Measurements from ENCODE around the gene COA8.

The COA8 gene

GRCh38 chr14:103538291-103539055 lies 24.3 kb upstream of the COA8 start:
- DNase-seq = no peak

DNA sequence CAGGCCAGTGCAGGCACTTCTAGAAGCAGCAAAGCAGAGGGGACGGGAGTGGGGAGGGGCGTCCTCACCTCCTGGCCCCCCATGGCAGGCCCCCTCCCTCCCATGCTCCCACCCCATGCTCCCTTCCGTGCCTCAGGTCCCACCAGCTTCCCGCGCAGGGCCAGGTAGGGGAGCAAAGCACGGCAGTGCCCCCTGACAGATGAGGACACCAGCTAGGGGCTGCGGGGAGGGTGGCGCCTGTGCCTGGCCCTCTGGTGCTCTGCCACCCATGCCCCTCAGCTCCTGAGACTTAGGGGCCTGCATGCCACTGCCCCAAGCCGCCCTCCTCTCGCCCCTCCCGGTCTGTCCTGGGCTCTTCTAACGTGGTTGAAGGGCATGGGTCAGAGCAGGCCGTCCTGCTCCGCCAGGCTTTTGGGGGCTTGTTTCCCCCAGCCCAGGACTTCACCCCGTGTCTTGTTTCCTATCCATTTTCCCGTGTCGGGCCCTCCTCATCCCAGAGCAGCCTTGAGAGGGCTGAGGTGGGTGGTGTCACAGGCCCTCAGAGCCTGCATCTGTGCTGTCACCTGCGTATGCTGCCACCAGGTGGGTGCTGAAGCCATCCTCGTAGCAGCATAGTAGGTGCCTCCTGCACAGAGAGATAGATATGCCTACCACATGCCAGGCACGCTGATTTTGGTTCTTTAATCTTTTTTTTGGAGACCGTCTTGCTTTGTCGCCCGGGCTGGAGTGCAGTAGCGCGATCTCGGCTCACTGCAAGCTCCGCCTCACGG lies 23.5 kb upstream of the COA8 start:
- DNase-seq = no peak

- no peak for DNase-seq
These were observed 21.7 kb upstream of the COA8 start for GRCh38 chr14:103540821-103541708.

DNA sequence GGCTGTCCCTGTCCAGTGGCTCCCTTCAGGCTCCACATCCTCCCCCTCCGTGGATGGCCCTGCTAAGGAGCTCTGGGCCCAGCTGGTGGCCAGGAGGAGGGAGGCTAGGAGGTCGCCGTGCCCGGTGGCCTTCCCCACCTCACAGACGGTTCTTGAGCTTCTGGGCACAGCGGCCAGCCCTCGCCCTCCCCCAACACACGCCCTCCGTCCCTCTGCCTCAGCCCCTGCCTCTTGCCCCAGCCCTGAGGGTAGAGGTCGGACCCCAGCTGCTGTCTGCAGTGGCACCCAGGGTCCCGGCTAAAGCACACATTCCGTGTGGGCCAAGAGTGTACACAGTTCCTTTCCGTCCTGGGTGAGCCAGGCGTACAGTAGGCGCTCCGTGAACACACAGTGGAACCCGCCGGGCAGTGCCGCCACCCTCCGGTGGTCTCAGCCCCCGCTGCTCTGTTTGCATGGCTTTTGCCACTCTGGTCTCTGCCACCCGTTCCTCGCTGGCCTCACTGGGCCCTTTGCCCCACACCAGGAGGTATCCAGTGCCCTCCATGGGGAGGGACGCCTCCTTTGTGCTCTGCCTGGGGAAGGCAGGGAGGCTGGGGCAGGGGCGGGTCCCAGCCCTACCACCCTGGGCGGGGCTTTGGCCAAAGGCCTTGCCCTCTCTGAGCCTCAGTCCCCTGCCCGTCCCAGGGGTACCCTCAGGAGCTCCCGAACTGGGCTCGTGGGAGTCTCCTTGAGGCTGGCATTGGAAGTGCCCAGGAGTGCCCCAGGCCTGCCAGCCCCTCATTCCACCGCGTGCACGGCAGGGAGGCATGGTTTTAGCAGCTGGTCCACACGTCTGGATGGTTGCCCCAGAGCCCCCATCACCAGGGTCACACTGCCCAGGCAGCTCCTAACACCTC lies 20.8 kb upstream of the COA8 start:
- DNase-seq = no peak

DNA sequence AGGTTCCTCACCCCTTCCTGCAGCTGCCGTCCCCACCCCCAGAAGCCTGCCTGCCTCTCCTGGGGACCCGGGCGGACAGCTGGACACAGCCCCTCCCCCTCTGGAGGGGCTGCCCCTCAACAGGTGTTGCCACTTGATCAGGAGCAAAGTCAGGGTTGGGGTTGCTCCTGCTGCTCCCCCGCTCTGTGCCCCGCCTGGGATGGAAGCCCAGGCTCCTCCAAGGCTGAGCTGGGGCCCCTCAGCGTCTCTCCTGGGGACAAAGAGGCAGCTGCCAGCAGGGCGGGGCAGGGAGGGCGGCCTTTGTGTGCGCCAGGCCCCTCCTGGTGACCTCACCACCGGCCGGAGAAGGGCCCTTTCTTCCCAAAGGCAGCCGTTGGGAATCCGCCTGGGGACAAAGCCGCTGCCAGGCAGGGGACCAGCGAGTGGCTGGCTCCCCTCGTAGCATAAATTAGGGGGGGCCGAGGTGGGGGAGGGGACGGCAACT lies 20.1 kb upstream of the COA8 start:
- no peak for DNase-seq

DNA sequence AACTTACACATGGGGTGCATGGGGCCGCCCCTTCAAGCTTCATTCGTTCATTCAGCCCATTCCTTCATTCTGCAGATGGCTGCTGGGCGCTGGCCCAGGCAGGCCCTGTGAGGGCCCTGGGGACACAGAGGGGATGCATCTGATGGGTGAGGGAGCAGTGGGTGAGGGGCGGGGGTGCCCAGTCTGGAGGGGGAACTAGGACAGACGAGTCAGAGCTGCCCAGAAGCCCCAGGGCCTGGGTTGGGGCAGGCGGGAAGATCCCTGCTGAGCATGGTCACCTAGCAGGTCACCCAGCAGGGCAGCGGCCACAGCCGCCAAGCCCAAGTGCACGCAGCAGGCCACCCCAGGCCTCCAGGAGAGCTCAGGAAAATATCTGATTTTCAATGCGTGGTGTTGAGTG lies 19.6 kb upstream of the COA8 start:
- DNase-seq = no peak

- no peak for DNase-seq
These were observed 18.9 kb upstream of the COA8 start for GRCh38 chr14:103543721-103544387.

DNA sequence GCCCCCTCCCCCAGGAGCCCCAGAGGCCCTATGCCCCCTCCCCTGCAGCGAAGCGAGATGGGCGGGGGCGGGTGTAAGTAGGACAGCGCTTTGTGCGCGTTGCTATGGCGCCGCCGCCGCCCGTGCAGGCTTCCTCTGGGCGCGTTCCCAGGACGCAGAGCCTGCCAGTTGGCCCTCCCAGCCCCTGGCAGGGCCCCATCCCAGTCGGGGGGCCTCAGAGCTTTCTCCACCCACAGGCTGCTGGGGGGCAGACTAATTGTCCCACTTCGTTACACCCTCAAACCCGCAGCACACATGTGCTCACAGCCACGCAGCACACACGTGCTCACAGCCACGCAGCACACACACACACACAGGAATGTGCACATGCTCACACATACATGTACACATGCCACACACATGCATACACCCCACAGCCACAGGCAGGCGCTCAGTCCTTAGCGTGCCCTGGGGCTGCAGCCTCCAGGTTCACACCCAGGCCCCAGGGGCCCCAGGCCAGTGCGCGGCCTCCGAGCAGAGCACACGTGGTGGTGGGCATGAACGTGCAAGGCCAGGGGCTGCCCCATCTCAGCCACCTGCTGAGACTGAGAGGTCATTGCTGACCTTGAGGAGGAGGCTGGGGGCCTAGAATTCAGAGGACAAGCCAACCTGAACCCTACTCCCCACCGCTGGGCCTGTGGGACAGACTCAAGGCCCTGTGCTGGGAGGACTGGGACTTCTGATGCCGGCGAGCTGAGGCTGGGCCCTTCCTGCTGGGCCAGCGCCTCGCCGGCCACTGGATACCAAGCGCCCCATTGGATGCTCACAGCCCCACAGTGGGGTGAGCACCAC lies 18.2 kb upstream of the COA8 start:
- peak; percentile 13 to 69 for DNase-seq

DNA sequence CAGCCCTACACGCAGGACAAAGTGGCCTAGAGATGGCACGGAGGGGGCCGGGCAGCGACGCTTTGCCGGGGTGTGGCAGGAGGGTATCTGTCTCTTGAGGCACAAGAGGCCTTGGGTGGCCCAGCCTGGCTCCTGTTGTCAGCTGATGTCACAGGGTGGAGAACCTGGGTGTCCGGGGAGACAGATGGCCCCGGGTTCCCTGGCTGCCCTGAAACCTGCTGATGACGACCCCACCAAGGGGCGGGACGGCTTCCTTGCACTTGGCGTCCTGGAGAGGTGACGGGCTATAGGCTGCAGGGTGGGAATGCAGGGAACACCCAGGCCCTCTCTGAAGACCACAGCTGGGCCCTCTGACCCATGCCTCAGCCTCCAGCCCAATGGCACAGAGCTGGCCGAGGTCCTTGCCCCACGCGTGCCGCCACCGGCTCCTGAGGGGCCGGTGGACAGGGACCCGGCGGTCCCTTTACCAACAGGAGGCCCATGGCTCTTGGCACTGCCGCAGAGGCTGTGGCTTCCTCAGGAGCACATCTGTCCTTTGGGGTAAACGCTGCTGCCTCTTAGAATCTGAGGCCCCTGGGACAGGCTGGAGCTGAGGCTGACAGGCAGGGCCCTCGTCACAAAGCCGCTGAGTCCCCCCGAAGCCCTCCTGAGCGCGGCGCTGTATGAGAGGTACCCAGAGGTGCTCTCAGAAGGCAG lies 17.4 kb upstream of the COA8 start:
- no peak for DNase-seq

GRCh38 chr14:103545915-103546651 lies 16.7 kb upstream of the COA8 start:
- DNase-seq = peak in 1 of 2 experiments; percentile 78

DNA sequence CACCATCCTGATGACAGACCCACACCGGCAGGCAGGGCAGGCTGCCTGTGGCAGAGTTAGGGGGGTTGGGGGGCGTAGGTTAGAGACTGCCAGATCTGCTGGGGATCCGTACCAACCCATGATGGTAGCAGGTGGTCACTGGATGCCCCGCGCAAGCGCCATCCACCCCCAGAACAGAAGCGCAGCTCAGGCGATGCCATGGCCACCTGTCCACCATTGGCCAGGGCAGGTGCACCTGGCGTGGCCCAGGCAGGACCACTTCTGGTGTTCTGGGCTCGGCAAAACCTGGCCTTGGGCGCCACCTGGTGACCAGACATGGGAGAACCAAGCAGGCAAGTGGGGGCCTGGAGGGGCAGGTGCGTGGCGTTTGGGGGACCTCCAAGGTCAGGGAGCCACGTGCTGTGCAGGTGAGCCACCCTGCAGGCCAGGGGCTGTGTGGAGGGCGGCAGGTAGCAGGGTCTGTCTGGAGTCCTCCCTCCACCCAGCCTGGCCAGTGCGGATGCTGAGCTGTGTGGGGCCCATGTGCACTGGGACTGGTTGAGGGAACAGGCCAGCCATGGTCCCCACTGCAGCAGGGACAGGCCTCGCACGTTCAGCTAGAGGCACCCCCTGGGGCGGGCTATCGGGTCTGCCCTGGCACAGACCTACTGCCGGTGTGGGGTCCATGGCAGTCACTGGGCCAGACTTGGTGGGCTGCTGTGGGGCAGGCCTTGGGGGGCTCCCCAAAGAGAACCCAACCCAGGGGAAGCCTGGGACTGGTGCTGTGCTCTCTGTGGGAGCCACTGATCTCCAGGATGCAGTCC lies 15.9 kb upstream of the COA8 start:
- DNase-seq = peak; percentile 63 to 87

- no peak for DNase-seq
These were observed 15.3 kb upstream of the COA8 start for GRCh38 chr14:103547455-103547940.

GRCh38 chr14:103547941-103548462 lies 14.8 kb upstream of the COA8 start:
- no peak for DNase-seq

DNA sequence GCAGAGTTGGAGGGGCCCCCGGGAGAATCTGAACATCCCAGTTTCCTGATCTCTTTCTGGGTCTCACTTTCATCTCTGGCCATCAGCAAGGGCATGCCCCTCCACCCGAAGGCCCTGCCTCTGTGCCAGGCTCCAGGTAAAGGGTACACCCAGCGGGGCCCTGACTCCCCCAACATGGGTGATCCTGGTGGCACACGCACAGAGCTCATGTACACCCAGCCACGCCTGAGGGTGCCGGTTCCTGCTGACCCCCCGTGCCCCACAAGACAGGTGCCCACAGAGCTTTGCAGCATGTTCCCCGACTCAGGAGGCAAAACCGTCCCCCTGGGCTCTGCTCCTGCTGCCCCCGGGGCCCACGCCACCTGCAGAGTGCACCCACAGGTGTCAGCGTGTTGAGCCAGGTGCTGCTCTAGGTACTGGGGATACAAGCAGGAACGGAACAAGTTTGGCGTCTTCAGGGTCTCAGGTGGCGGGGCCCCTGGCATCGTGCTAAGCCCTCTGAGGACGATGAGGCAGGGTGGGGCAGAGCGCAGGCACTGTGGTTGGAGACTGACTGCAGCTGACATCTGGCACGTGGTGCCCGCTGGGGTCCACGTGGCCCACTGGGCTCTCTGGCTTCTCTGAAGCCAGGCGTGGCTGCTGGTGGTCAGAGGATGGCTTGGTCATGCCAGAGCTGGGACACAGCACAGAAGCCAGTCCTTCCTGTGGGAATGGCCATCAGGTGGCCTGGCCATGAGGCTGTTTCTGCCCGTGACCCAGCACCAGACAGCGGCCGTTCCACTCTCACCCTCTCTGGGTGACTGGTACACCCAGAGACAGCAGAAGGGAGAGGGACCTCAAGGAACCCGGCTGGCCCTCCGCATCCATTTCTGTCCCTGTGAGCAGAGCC lies 14.1 kb upstream of the COA8 start:
- DNase-seq = no peak

GRCh38 chr14:103549361-103550311 lies 13.1 kb upstream of the COA8 start:
- peak in 1 of 2 experiments; percentile 62 for DNase-seq
